Karpas-422 (cell line): ENCODE results near the gene TRPV5. TPM values are rescaled to one million over a fixed set of nuclear protein-coding genes. Genes with fewer than 3 reads are reported as not detected.
"Not testable (repeated sequence)": the region's sequence is repeated elsewhere in the genome, so short reads cannot be mapped to it uniquely, and the experiment has no call there.

Experiments
- DNase-seq: peaks from one replicate; pipeline ENCODE4 v3.0.0-alpha.2; 2015
- H2AFZ ChIP-seq: fragments of 200-600 bp; sonication (generic); 2 replicates; pipeline ENCODE4 v1.6.1; 2014; ENCODE audit warnings: antibody characterized with exemption, low read length, mixed read lengths
- H3K27ac ChIP-seq: fragments of 200-600 bp; sonication (generic); 2 replicates; pipeline ENCODE4 v1.5.1; 2014; ENCODE audit warnings: mild to moderate bottlenecking, low read length, moderate library complexity
- H3K27me3 ChIP-seq: fragments of 200-600 bp; sonication (generic); 2 replicates; pipeline ENCODE4 v1.6.1; 2014; ENCODE audit warnings: low read length, mixed read lengths
- H3K36me3 ChIP-seq: fragments of 200-600 bp; sonication (generic); 2 replicates; pipeline ENCODE4 v1.6.1; 2014; ENCODE audit warnings: low read length, mixed read lengths; ENCODE audit not compliant: insufficient read depth
- H3K4me1 ChIP-seq: fragments of 200-600 bp; sonication (generic); 2 replicates; pipeline ENCODE4 v1.6.1; 2014; ENCODE audit warnings: mild to moderate bottlenecking, low read length, mixed read lengths
- H3K4me2 ChIP-seq: fragments of 200-600 bp; sonication (generic); 2 replicates; pipeline ENCODE4 v1.6.1; 2014; ENCODE audit warnings: low read length, low read depth, mild to moderate bottlenecking; ENCODE audit not compliant: poor library complexity, severe bottlenecking
- H3K4me3 ChIP-seq: fragments of 200-600 bp; sonication (generic); 2 replicates; pipeline ENCODE4 v1.5.1; 2014; ENCODE audit warnings: mild to moderate bottlenecking, antibody characterized with exemption, low read length, mixed read lengths
- H3K79me2 ChIP-seq: fragments of 200-600 bp; sonication (generic); 2 replicates; pipeline ENCODE4 v1.6.1; 2014; ENCODE audit warnings: mild to moderate bottlenecking, low read length, mixed read lengths
- H3K9ac ChIP-seq: fragments of 200-600 bp; sonication (generic); 2 replicates; pipeline ENCODE4 v1.6.0; 2014; ENCODE audit warnings: low read length
- H3K9me2 ChIP-seq: fragments of 200-600 bp; sonication (generic), shearing (Covaris generic); replicated peaks from 2 replicates; pipeline ENCODE4 v1.6.0; 2014; ENCODE audit warnings: mild to moderate bottlenecking, low read length, moderate library complexity; ENCODE audit not compliant: insufficient read depth
- H3K9me3 ChIP-seq: fragments of 300-700, 200-600 bp; sonication (generic); 2 replicates; pipeline ENCODE4 v1.6.1; 2014; ENCODE audit warnings: low read length, mixed read lengths
- H4K20me1 ChIP-seq: fragments of 200-600 bp; sonication (generic); 2 replicates; pipeline ENCODE4 v1.6.1; 2014; ENCODE audit warnings: mild to moderate bottlenecking, antibody characterized with exemption, low read length, low read depth; ENCODE audit not compliant: insufficient read depth
- total RNA-seq: library from RNA; depleted of rRNA; stranded (reverse); fragments of >200 nt; shearing (Covaris generic); gene quantifications from 2 replicates; pipeline ENCODE4 v1.2.3, GENCODE V29; 2014; ENCODE audit warnings: low replicate concordance; rRNA removed

TRPV5 gene
- not detected in 2 replicates for total RNA-seq

GRCh38 chr7:142933624-142934023, at the start of gene TRPV5:
Gene TRPV5, minus strand, starts transcription at chr7:142933746. Its CDS starts 287 bp downstream, at chr7:142933459.
- no peak within 1 kb of the TSS for H3K9ac ChIP-seq
- no peaks in the 10 kb centered on the region for H3K9me2 ChIP-seq
- H4K20me1 ChIP-seq = no peaks in the 10 kb centered on the region

GRCh38 chr7:142978402-142978801, 44.9 kb upstream of the TRPV5 start:
- H3K9me3 ChIP-seq, H3K27me3 ChIP-seq, H4K20me1 ChIP-seq, H3K4me2 ChIP-seq, H3K27ac ChIP-seq, H3K79me2 ChIP-seq, H3K9ac ChIP-seq, H3K9me2 ChIP-seq, H3K4me3 ChIP-seq, H3K4me1 ChIP-seq, DNase-seq, H3K36me3 ChIP-seq, H2AFZ ChIP-seq: not testable (repeated sequence)

More at GRCh38 chr7:142933624-142934023, at the start of gene TRPV5:
- H3K4me3 ChIP-seq = no peak within 1 kb of the TSS
- H3K4me2 ChIP-seq = no peak within 1 kb of the TSS
- no peak for DNase-seq
- H3K79me2 ChIP-seq = no peaks in the 10 kb centered on the region
- no peak within 1 kb of the TSS for H2AFZ ChIP-seq
- H3K9me3 ChIP-seq = no peaks in the 10 kb centered on the region
- no peak within 1 kb of the TSS for H3K27ac ChIP-seq
- H3K27me3 ChIP-seq = no peaks in the 10 kb centered on the region
- H3K4me1 ChIP-seq = no peaks in the 10 kb centered on the region
- no peaks in the 10 kb centered on the region for H3K36me3 ChIP-seq

DNA sequence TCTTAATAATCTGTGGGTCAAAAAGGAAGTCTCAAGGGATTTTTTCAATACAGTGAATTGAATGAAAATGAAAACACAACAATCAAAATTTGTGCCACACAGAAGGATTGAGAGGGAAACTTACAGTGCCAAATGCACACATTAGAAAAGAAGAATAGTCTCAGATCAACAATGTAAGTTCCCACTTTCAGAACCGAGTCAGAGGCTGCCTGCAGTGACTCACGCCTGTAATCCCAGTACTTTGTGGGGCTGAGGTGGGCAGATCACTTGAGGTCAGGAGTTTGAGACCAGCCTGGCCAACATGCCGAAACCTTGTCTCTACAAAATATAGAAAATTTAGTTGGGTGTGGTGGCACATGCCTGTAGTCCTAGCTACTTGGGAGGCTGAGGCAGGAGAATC, 41.1 kb upstream of the TRPV5 start:
- no peaks in the 10 kb centered on the region for H3K9me2 ChIP-seq
- H3K4me1 ChIP-seq = no peaks in the 10 kb centered on the region
- no peak overlapping the region for H3K4me2 ChIP-seq
- H2AFZ ChIP-seq = no peak overlapping the region
- no peak overlapping the region for H3K27ac ChIP-seq
- DNase-seq = no peak
- no peak overlapping the region for H3K4me3 ChIP-seq
- no peaks in the 10 kb centered on the region for H3K27me3 ChIP-seq
- H3K79me2 ChIP-seq = no peaks in the 10 kb centered on the region
- H3K9me3 ChIP-seq = no peaks in the 10 kb centered on the region
- H3K36me3 ChIP-seq = no peaks in the 10 kb centered on the region
- no peaks in the 10 kb centered on the region for H4K20me1 ChIP-seq
- no peak overlapping the region for H3K9ac ChIP-seq

GRCh38 chr7:142969183-142969582, 35.6 kb upstream of the TRPV5 start:
- no peaks in the 10 kb centered on the region for H3K4me1 ChIP-seq
- no peak overlapping the region for H3K4me3 ChIP-seq
- no peak overlapping the region for H3K27ac ChIP-seq
- no peak for DNase-seq
- H3K9me3 ChIP-seq = no peaks in the 10 kb centered on the region
- no peaks in the 10 kb centered on the region for H3K27me3 ChIP-seq
- no peak overlapping the region for H2AFZ ChIP-seq
- H3K36me3 ChIP-seq = no peaks in the 10 kb centered on the region
- H3K4me2 ChIP-seq = no peak overlapping the region
- H3K9me2 ChIP-seq = no peaks in the 10 kb centered on the region
- H4K20me1 ChIP-seq = no peaks in the 10 kb centered on the region
- H3K79me2 ChIP-seq = no peaks in the 10 kb centered on the region
- no peak overlapping the region for H3K9ac ChIP-seq

GRCh38 chr7:142968229-142968628, 34.7 kb upstream of the TRPV5 start:
- no peak overlapping the region for H3K4me3 ChIP-seq
- no peaks in the 10 kb centered on the region for H3K9me2 ChIP-seq
- no peaks in the 10 kb centered on the region for H3K36me3 ChIP-seq
- no peaks in the 10 kb centered on the region for H3K79me2 ChIP-seq
- H3K9me3 ChIP-seq = no peaks in the 10 kb centered on the region
- H2AFZ ChIP-seq = no peak overlapping the region
- no peak overlapping the region for H3K4me2 ChIP-seq
- H3K9ac ChIP-seq = no peak overlapping the region
- H3K27me3 ChIP-seq = no peaks in the 10 kb centered on the region
- no peaks in the 10 kb centered on the region for H3K4me1 ChIP-seq
- no peak overlapping the region for H3K27ac ChIP-seq
- DNase-seq = no peak
- no peaks in the 10 kb centered on the region for H4K20me1 ChIP-seq

DNA sequence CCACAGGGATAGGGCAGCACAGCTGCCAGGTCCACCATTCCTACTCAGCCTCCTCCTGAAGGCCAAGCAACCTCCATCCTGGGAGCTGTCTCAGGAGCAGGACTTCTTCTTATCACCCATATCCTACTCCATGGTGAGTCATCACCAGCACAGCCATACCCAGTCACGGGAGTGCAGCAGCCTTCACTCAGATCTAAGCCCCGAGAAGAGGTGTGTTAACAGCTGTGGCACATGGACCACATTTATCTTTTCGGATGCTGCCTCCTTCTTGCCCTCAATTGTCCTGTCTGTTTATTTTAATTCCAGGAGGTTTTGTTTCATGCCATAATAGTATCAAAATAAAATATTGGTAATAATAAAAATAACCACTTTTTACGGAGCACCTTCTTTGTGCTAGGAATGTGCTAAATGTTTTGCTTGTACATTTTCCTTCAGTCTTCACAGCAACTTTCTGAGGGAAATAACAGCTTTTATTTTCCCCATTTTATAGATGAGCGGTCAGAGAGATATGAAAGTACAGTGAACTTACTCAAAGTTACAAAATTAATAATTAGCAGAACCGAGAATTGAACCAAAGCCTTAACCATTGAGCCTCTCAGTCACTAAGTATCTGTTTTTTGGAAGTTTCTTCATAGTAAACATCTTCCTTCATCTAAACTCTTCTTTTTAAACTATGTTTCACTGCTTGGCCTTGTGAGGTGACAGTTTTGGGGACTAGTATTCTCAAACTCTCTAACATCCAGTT, 31.1 kb upstream of the TRPV5 start:
- no peaks in the 10 kb centered on the region for H3K9me3 ChIP-seq
- no peaks in the 10 kb centered on the region for H3K4me1 ChIP-seq
- no peak overlapping the region for H3K4me2 ChIP-seq
- no peak overlapping the region for H2AFZ ChIP-seq
- H3K4me3 ChIP-seq = no peak overlapping the region
- no peaks in the 10 kb centered on the region for H3K36me3 ChIP-seq
- H3K9ac ChIP-seq = no peak overlapping the region
- no peaks in the 10 kb centered on the region for H3K79me2 ChIP-seq
- H3K27me3 ChIP-seq = no peaks in the 10 kb centered on the region
- no peak overlapping the region for H3K27ac ChIP-seq
- H4K20me1 ChIP-seq = no peaks in the 10 kb centered on the region
- no peak for DNase-seq
- H3K9me2 ChIP-seq = no peaks in the 10 kb centered on the region

DNA sequence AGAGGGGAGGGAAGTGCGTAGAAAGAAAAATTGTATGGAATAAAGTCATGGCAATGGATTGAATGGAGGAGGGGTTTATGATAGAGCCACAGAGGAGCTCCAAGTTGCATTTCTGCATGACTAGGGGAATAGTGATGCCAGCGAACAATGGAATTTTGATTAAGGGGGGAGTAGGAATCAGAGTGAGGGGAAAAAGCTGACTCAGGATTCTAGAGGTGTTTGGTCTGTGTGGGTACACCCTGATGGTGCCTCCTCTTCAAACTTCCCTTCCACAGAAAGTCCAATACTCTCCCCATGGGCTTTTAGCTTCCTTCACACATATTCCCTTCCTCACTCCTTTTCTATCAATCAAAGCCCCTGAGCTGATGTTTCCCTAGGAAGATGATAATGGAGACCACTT, 30.4 kb upstream of the TRPV5 start:
- no peak overlapping the region for H2AFZ ChIP-seq
- H3K4me2 ChIP-seq = no peak overlapping the region
- H3K27ac ChIP-seq = no peak overlapping the region

DNA sequence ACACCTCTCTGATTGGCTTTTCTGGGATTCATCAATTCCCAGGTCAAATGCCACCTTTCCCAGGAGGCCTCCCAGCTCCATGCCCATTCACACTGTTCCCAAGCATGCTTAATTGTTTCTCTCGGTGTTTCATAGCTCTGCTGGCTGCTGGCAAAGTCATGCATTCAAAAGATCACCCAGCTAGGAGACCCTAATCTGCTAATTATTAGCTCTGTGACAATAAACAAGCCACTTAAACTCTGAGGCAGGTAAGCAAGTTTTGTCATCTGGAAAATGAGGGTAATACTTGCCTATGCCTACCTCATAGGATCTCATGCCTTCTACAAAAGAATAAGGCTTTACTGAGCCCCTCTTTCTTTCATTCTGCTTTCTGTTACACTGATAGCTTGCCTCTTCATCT, 29.4 kb upstream of the TRPV5 start:
- H3K27me3 ChIP-seq = no peaks in the 10 kb centered on the region
- H3K4me3 ChIP-seq = no peak overlapping the region
- H3K27ac ChIP-seq = no peak overlapping the region
- H3K4me2 ChIP-seq = no peak overlapping the region
- no peaks in the 10 kb centered on the region for H3K9me3 ChIP-seq
- DNase-seq = no peak
- H3K36me3 ChIP-seq = no peaks in the 10 kb centered on the region
- H3K4me1 ChIP-seq = no peaks in the 10 kb centered on the region
- no peak overlapping the region for H3K9ac ChIP-seq
- no peaks in the 10 kb centered on the region for H3K79me2 ChIP-seq
- no peak overlapping the region for H2AFZ ChIP-seq
- H4K20me1 ChIP-seq = no peaks in the 10 kb centered on the region
- no peaks in the 10 kb centered on the region for H3K9me2 ChIP-seq

More for the DNA sequence above, 30.4 kb upstream of the TRPV5 start:
- Histone ChIP-seq H3K9ac (no peak overlapping the region), H3K9me2 (no peaks in the 10 kb centered on the region), H3K9me3 (no peaks in the 10 kb centered on the region), H3K4me3 (no peak overlapping the region), H4K20me1 (no peaks in the 10 kb centered on the region), H3K79me2 (no peaks in the 10 kb centered on the region), H3K27me3 (no peaks in the 10 kb centered on the region), H3K36me3 (no peaks in the 10 kb centered on the region), H3K4me1 (no peaks in the 10 kb centered on the region)
- no peak for DNase-seq
